ENCODE results near the gene NUP42.
"Not testable (repeated sequence)": the region's sequence is repeated elsewhere in the genome, so short reads cannot be mapped to it uniquely, and the experiment has no call there.

NUP42 gene

DNA sequence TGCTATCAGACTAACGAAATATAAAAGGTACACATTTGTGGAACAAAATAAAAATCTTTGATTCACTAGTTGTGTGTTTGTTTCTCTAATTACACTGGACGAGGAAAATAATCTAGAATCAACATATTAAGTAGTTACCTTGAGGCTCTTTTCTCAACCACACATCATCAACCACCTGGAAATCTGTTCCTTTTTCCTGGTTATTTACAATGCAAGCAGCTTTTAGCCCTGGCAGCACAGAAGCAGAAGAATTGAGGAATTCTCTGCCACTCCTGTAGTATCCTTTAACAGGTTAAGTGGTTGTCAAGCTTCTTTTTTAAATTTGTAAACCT is 23.7 kb downstream of the NUP42 start:
- DNase-seq, result no peak

GRCh38 chr7:23205909-23206767 is 24.3 kb downstream of the NUP42 start:
- no peak for DNase-seq

GRCh38 chr7:23207021-23207420 is 25.2 kb downstream of the NUP42 start:
- DNase-seq, result no peak

DNA sequence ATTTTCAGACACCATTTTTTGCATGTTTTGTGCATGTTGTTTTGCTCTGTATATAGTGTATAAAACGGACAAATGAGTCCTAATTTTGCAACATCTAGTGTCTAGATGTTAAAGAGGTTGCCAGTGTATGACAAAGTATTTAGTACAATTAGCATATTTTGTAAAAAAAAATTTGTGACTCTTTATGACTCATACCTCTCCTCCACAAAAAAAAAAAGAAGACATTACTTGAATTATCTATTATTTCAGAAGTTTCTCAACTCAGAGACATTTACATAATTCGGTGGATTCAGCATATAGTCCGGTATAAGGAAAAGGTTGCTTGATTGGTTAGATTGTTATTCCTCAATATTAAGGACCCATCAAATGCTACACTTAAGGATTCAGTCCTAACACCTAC is 26.0 kb downstream of the NUP42 start:
- DNase-seq, result no peak

- no peak for DNase-seq
Measured at GRCh38 chr7:23208316-23208715, 26.5 kb downstream of the NUP42 start.

GRCh38 chr7:23210506-23210905 is 28.7 kb downstream of the NUP42 start:
- no peak for DNase-seq

DNA sequence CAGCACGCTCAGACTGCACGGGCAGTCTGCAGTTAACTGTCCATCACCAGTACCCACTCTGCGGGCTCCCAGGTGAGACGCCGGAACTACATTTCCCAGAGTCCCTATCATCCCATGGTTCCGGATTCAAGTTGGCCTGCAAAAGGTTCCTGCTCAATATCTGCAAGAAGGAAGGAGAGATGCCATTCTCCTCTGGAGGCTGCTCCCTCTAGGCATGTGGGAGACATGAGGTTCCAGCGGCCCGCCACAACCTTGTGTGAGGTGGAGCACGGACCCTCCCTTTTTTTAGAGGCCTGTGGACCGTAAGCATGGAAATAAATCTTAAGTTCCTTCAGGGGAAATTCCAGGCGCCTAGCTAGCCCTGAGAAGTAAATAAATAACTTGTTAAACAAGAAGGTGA is 29.7 kb downstream of the NUP42 start:
- DNase-seq, result no peak

GRCh38 chr7:23212395-23212794 is 30.5 kb downstream of the NUP42 start:
- no peak for DNase-seq

- no peak for DNase-seq
Measured at GRCh38 chr7:23212841-23213240, 31.0 kb downstream of the NUP42 start.

- no peak for DNase-seq
Measured at GRCh38 chr7:23213755-23214154, 31.9 kb downstream of the NUP42 start.

DNA sequence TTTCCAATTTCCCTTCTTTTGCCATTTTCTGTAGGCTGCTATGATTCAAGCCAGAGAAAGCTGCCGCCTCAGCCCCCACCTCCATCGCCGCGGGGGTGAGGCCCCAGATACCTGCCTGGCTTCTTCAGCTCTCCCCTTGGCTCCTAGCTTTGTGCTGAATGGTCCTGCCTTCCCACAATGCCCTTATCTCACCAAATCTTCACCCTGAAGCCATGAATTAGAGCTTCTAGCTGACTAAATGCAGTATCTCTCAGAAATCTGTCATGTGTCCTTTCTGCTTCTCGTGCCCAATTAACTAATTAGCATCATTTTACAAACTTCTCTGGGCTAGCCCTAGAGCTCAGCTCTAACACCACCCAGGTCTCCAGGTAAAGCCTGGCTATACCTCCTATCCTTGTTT is 32.6 kb downstream of the NUP42 start:
- DNase-seq, result no peak

- DNase-seq, result no peak
Measured at GRCh38 chr7:23214938-23215337, 33.1 kb downstream of the NUP42 start.

DNA sequence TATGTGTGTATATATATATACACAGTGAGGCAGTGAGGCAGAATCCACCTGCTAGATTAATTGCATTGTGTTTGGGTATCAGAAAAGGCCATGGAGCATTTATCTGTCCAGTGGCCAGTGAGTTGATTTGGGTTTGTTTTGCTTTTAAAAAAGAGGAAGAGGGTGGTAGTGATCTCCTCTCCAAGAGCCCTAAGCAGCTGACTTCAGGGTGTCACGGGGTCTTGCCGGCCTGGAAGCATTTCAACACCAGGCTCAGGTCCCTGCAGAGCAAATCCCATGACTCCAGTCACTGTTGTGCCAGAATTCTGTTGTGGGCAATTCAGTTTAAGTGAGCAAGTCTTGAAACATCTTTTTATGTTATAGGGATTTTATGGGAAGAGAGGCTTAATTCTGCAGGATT is 34.2 kb downstream of the NUP42 start:
- DNase-seq, result no peak

DNA sequence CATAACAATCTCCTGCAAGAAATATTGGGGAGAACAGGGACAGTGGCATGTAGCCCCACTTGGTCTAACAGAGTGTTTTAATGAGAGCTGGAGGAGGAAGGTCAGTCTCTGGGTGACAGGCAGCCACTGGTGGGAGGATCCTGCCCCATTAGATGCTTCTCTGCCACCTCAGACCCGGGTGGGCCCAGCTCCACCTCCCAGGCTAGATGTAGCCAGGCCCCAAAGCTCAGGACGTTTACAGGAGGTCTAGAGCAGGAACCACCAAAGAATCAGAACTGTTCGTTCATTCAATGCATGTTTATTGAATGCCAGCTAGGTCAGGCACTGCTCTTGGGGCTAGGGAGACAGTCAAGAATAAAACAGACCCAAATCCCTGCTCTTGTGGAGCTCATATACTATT is 36.3 kb downstream of the NUP42 start:
- no peak for DNase-seq

GRCh38 chr7:23220690-23221305 is 39.0 kb downstream of the NUP42 start:
- no peak for DNase-seq

DNA sequence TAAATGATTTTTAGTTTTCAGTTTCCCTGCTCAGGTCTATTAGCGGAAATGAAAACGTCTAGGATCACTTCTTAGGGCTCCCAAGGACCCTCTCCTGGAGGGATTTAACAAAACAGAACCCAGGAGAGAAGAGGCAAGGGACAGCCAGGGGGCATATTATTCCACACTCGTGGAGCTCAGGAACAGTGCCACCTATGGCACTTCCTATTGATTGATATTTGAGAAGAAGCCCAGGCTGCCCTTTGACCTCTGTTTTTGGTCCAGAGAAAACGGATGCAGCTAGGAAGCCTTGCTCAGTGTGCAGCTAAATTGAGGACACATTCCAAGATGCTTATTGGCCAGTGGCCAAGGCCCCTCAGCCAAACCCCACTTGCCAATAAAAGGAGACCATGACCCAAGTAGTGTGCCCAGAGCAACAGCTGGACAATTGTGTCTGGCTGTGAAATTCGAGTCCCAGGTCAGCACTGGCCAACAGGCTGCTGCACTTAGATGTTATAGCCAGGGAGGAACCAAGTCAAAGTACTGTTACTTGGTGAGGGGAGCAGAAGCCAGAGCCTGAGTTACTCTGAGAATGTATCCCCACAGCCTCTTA is 40.7 kb downstream of the NUP42 start:
- no peak for DNase-seq

DNA sequence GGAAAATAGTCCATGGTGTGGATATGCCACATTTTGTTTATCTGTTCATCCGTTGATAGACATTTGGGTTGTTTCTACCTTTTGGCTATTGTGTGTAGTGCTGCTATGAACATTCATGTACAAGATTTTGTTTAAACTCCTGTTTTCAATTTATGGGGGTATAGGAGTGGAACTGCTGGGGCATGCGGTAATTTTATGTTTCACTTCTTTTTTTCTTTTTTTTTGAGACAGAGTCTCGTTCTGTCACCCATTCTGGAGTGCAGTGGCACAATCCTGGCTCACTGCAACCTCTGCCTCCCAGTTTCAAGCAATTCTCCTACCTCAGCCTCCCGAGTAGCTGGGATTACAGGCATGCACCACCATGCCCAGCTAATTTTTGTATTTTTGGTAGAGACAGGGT is 42.5 kb downstream of the NUP42 start:
- DNase-seq, result not testable (repeated sequence)

DNA sequence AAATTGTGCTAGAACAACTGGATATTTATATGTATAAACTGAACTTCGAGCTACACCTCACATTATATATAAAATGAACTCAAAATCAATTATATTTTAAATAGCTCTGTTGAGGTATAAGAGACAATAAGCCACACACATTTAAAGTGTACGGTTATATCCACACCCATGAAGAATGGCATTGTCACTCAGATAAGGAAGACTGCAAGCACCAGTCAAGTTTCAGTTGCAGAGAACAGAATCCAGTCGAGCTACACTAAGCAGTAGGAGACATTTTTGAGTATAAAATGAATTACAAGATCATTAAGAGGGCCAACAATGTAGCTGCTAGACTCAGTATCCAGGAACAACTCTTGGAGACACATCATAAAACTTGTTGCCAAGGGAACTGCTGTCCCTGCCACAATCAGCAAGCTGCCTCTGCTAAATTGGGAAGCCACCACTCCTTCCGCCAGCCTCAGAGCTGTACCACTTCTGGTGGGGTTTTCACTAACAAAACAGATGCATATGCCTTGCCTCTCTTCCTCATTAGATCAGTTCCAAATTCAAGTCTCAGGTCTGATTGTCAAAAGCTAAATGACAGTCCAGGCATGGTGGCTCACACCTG is 45.1 kb downstream of the NUP42 start:
- no peak for DNase-seq

- DNase-seq, result no peak
Measured at GRCh38 chr7:23228412-23228811, 46.6 kb downstream of the NUP42 start.

DNA sequence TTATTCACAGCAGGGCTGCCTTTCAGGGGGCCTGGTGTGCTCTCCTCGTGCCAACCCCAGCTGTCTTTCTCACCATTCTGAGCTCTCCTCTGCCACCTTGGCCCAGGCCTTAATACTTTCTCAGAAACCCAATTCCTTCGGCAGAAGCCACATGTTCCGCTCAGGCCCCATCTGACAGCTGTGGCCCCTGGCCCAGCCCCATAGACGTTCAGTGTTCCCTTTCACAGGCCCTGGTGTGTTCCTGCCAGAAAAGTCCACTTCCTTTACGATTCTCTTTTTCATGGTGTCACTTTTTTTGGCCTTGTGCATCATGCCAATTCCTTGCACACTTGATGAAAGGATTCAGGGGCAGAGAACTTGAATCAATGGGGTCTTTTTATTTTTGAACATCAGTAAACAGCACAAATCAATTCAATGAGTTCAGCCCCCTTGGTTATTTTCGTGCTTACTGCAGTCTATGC is 48.8 kb downstream of the NUP42 start:
- DNase-seq, result no peak

- no peak for DNase-seq
Measured at GRCh38 chr7:23232966-23233365, 51.1 kb downstream of the NUP42 start.

GRCh38 chr7:23234569-23235296 is 52.9 kb downstream of the NUP42 start:
- no peak for DNase-seq

DNA sequence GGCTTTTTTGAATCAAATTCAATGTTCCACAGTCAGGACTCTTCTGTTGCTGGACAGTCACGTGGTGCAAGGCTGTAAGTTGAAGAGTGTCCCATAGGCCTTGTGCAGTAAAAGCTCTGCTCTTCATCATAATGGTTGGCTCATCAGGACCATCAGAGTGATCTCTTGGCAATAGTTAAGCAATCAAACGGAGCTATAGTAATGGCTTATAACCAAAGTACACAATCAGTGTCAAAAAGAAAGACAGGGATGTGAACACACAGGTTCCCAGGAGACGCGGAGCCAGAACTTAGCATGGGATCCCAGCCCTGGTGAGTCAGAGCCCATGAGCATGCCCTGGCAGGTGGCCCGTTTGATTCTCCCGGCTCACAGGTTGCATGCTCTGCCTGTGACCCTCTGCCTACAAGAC is 54.0 kb downstream of the NUP42 start:
- DNase-seq, result no peak
